OCI-LY1 (cell line): ENCODE measurements around the gene RGS16.
"Not testable (repeated sequence)": the region's sequence is repeated elsewhere in the genome, so short reads cannot be mapped to it uniquely, and the experiment has no call there.

Experiments used
- H2AFZ ChIP-seq: fragments of 200-600 bp; sonication (generic), shearing (Covaris generic); 2 replicates; pipeline ENCODE4 v1.6.0; 2014; ENCODE audit warnings: antibody characterized with exemption, mild to moderate bottlenecking, low read length
- H3F3A ChIP-seq: fragments of 200-600 bp; sonication (generic), shearing (Covaris generic); 2 replicates; pipeline ENCODE4 v1.6.0; 2014; ENCODE audit warnings: mild to moderate bottlenecking, antibody characterized with exemption, low read length, moderate library complexity; ENCODE audit not compliant: insufficient read depth
- H3K27ac ChIP-seq: fragments of 200-600 bp; sonication (generic); 2 replicates; pipeline ENCODE4 v1.5.1; 2014; ENCODE audit warnings: low read length, mixed run types, mild to moderate bottlenecking, low read depth; ENCODE audit not compliant: poor library complexity, severe bottlenecking
- H3K27me3 ChIP-seq: fragments of 200-600 bp; sonication (generic); 2 replicates; pipeline ENCODE4 v1.6.0; 2014; ENCODE audit warnings: antibody characterized with exemption, mild to moderate bottlenecking, low read length, moderate library complexity; ENCODE audit not compliant: insufficient read depth
- H3K36me3 ChIP-seq: fragments of 200-600 bp; sonication (generic); 2 replicates; pipeline ENCODE4 v1.6.1; 2014; ENCODE audit warnings: mild to moderate bottlenecking, antibody characterized with exemption, low read length, moderate library complexity, mixed read lengths; ENCODE audit not compliant: insufficient read depth
- H3K4me1 ChIP-seq: fragments of 200-600 bp; sonication (generic); 2 replicates; pipeline ENCODE4 v1.5.1; 2014; ENCODE audit warnings: mild to moderate bottlenecking, low read length, moderate library complexity; ENCODE audit not compliant: insufficient read depth, severe bottlenecking
- H3K4me2 ChIP-seq: fragments of 200-600 bp; sonication (generic), shearing (Covaris generic); 2 replicates; pipeline ENCODE4 v1.6.1; 2014; ENCODE audit warnings: low read length
- H3K4me3 ChIP-seq: fragments of 200-600 bp; sonication (generic); 2 replicates; pipeline ENCODE4 v1.5.1; 2014; ENCODE audit warnings: low read length, low read depth, mild to moderate bottlenecking, mixed read lengths; ENCODE audit not compliant: poor library complexity, severe bottlenecking
- H3K79me2 ChIP-seq: fragments of 200-600 bp; shearing (Covaris generic); 2 replicates; pipeline ENCODE4 v1.6.1; 2016; ENCODE audit warnings: mixed run types, low read length, mixed read lengths; ENCODE audit not compliant: insufficient read depth
- H3K9ac ChIP-seq: fragments of 200-600 bp; sonication (generic), shearing (Covaris generic); 2 replicates; pipeline ENCODE4 v1.6.1; 2014; ENCODE audit warnings: mild to moderate bottlenecking, low read length, mixed read lengths
- H3K9me2 ChIP-seq: fragments of 200-600 bp; sonication (generic), shearing (Covaris generic); 2 replicates; pipeline ENCODE4 v1.6.1; 2014; ENCODE audit warnings: low read depth, mild to moderate bottlenecking, low read length, mixed read lengths
- H3K9me3 ChIP-seq: fragments of 200-600 bp; shearing (Covaris generic); 2 replicates; pipeline ENCODE4 v1.6.1; 2014; ENCODE audit warnings: low read length, mixed read lengths
- H4K20me1 ChIP-seq: fragments of 200-600 bp; sonication (generic), shearing (Covaris generic); 2 replicates; pipeline ENCODE4 v1.6.0; 2016; ENCODE audit warnings: mild to moderate bottlenecking, low read length; ENCODE audit not compliant: insufficient read depth
- CTCF ChIP-seq: fragments of 200-600 bp; sonication (generic), shearing (Covaris generic); IDR thresholded peaks from 2 replicates; pipeline ENCODE4 v1.5.1; 2017; ENCODE audit warnings: mild to moderate bottlenecking, antibody characterized with exemption, low read length, moderate library complexity, mixed read lengths
- EZH2 ChIP-seq: fragments of 200-600 bp; sonication (generic), shearing (Covaris generic); IDR thresholded peaks from 2 replicates; pipeline ENCODE4 v1.8.0; 2017; ENCODE audit warnings: borderline replicate concordance, mixed run types, mild to moderate bottlenecking, antibody characterized with exemption, low read length, moderate library complexity, mixed read lengths

RGS16 gene

GRCh38 chr1:182633657-182634281, 29.6 kb upstream of the RGS16 start:
- no peaks in the 10 kb centered on the region for H3K9me2 ChIP-seq
- no peaks in the 10 kb centered on the region for H3K9me3 ChIP-seq
- no peaks in the 10 kb centered on the region for H3K36me3 ChIP-seq
- H3F3A ChIP-seq = no peaks in the 10 kb centered on the region
- H3K9ac ChIP-seq = peak overlapping the region; percentile 76
- H3K27me3 ChIP-seq = no peaks in the 10 kb centered on the region
- H2AFZ ChIP-seq = no peak overlapping the region
- no peak for TF ChIP-seq CTCF
- no peak for TF ChIP-seq EZH2
- peaks cover 65% of the 10 kb centered on the region for H3K4me1 ChIP-seq
- no peaks in the 10 kb centered on the region for H4K20me1 ChIP-seq
- H3K79me2 ChIP-seq = no peaks in the 10 kb centered on the region
- H3K27ac ChIP-seq = peak overlapping the region; percentile 88
- peak overlapping the region; percentile 56 for H3K4me3 ChIP-seq
- H3K4me2 ChIP-seq = peak overlapping the region; percentile 74

GRCh38 chr1:182633031-182633430, 28.8 kb upstream of the RGS16 start:
- Histone ChIP-seq H3K9ac (peak overlapping the region; percentile 43; the same call in 1 of the 2 replicates), H3K79me2 (no peaks in the 10 kb centered on the region), H4K20me1 (no peaks in the 10 kb centered on the region), H2AFZ (no peak overlapping the region), H3F3A (no peaks in the 10 kb centered on the region), H3K4me2 (peak overlapping the region; percentile 74; the same call in 1 of the 2 replicates), H3K27me3 (no peaks in the 10 kb centered on the region), H3K9me2 (no peaks in the 10 kb centered on the region), H3K4me1 (peaks cover 65% of the 10 kb centered on the region), H3K9me3 (no peaks in the 10 kb centered on the region), H3K4me3 (no peak overlapping the region), H3K36me3 (no peaks in the 10 kb centered on the region), H3K27ac (peak overlapping the region; percentile 88)
- TF ChIP-seq CTCF = no peak
- TF ChIP-seq EZH2 = no peak

DNA sequence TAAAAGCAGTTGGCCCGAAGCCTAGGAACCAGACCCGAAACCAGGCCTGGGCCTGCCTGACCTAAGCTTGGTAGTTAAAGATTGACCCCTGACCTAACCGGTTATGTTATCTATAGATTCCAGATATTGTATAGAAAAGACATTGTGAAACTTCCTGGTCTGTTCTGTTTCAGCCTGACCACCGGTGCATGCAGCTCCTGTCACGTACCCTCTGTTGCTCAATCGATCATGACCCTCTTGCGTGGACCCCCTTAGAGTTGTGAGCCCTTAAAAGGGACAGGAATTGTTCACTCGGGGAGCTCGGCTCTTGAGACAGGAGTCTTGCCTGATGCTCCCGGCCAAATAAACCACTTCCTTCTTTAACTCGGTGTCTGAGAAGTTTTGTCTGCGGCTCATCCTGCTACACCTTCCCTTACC, 28.3 kb upstream of the RGS16 start:
- H3K4me2 ChIP-seq, H3K27me3 ChIP-seq, H3K79me2 ChIP-seq, H3K4me3 ChIP-seq, H3F3A ChIP-seq, H2AFZ ChIP-seq, H3K9me2 ChIP-seq, H3K9me3 ChIP-seq, H4K20me1 ChIP-seq, H3K9ac ChIP-seq, H3K36me3 ChIP-seq: not testable (repeated sequence)
- Histone ChIP-seq H3K27ac (peak overlapping the region; percentile 88), H3K4me1 (peaks cover 65% of the 10 kb centered on the region)

DNA sequence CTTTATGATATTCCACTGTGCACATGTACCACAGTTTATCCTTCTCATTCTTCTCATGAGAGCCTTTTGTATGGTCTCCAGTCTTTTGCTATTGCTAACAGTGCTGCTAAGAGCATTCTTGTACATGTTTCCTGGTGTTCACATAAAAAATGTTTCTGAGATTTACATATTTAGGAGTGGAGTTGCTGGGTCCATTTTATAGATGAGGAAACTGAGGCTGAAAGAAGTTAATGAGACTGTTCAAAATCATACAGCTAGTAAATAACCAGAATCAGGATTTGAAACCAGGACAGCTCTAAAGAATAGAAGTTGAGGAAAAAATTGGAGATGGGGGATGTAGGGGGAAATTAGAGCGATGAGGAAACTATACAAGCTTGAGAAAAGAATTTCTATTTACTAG, 27.8 kb upstream of the RGS16 start:
- no peak overlapping the region for H3K9ac ChIP-seq
- H2AFZ ChIP-seq = no peak overlapping the region
- H3K79me2 ChIP-seq = no peaks in the 10 kb centered on the region
- TF ChIP-seq CTCF = no peak
- TF ChIP-seq EZH2 = no peak
- no peak overlapping the region for H3K4me2 ChIP-seq
- H3K4me3 ChIP-seq = no peak overlapping the region
- H3F3A ChIP-seq = no peaks in the 10 kb centered on the region
- H3K36me3 ChIP-seq = no peaks in the 10 kb centered on the region
- H3K4me1 ChIP-seq = peaks cover 65% of the 10 kb centered on the region
- no peaks in the 10 kb centered on the region for H3K9me2 ChIP-seq
- peak overlapping the region; percentile 88 for H3K27ac ChIP-seq
- no peaks in the 10 kb centered on the region for H4K20me1 ChIP-seq
- H3K9me3 ChIP-seq = no peaks in the 10 kb centered on the region
- no peaks in the 10 kb centered on the region for H3K27me3 ChIP-seq
